ENCODE results near the gene CLEC4A. TPM values are rescaled to one million over a fixed set of nuclear protein-coding genes. Genes with fewer than 3 reads are reported as not detected.

CLEC4A gene
- total and polyA plus RNA-seq, 2 experiments from 2014 or later: 0.48 TPM; not detected in 1

GRCh38 chr12:8099235-8099634 is 24.2 kb upstream of the CLEC4A start:
- Histone ChIP-seq H3K4me2 (no peak overlapping the region), H2AFZ (no peak overlapping the region), H3K79me2 (replicated peaks; ENCODE audit: insufficient read depth) (no peaks in the 10 kb centered on the region), H3K36me3 (ENCODE audit: insufficient read depth) (peaks cover 7% of the 10 kb centered on the region), H3K4me1 (ENCODE audit: insufficient read depth) (no peaks in the 10 kb centered on the region), H3K27me3 (ENCODE audit: insufficient read depth) (no peaks in the 10 kb centered on the region), H3K9me2 (ENCODE audit: insufficient read depth) (no peaks in the 10 kb centered on the region), H3K27ac (ENCODE audit: low read depth) (no peak overlapping the region), H4K20me1 (replicated peaks; ENCODE audit: insufficient read depth) (0 out of 2 replicates have a peak, but pooled peaks cover 3% of the 10 kb centered on the region), H3K4me3 (no peak overlapping the region), H3F3A (replicated peaks; ENCODE audit: low read depth) (no peaks in the 10 kb centered on the region)
- Mint-ChIP-seq H3K27me3 (ENCODE audit: insufficient read depth, low read depth, poor library complexity) (no peaks in the 10 kb centered on the region), H3K4me3 (no peak overlapping the region), H3K9me3 (no peaks in the 10 kb centered on the region; the same call in 2 of the 3 replicates), H3K27ac (no peak overlapping the region), H3K36me3 (ENCODE audit: low read depth) (peaks cover 37% of the 10 kb centered on the region), H3K4me1 (no peaks in the 10 kb centered on the region)
- no peak for TF ChIP-seq POLR2AphosphoS5 (IDR thresholded peaks at IDR 0.05; ENCODE audit: low read depth)
- no peak for TF ChIP-seq ZNF114 (CRISPR knock-in tag; IDR thresholded peaks at IDR 0.05)
- no peak for TF ChIP-seq CREB1 (CRISPR knock-in tag; IDR thresholded peaks at IDR 0.05; ENCODE audit: low read depth)
- no peak for TF ChIP-seq ETS1 (IDR thresholded peaks at IDR 0.05)
- TF ChIP-seq STAT1 (IDR thresholded peaks at IDR 0.05; ENCODE audit: unreplicated experiment): no peak
- TF ChIP-seq REST (IDR thresholded peaks at IDR 0.05; ENCODE audit: unreplicated experiment): no peak
- no peak for TF ChIP-seq JUNB (IDR thresholded peaks at IDR 0.05; ENCODE audit: unreplicated experiment)
- no peak for TF ChIP-seq CTCF (conservative IDR thresholded peaks at IDR 0.05; ENCODE audit: low read depth in 2 of 2)
- no peak for TF ChIP-seq ZNF462 (CRISPR knock-in tag; IDR thresholded peaks at IDR 0.05)
- TF ChIP-seq ZNF331 (CRISPR knock-in tag; IDR thresholded peaks at IDR 0.05; ENCODE audit: low read depth): no peak
- no peak for ATAC-seq
- DNase-seq (ENCODE audit: low spot score): no peak

Measured in GM23338 (cell line).